ENCODE data around the gene CDH23.

Gene CDH23

GRCh38 chr10:71735709-71736569, 339.2 kb downstream of the CDH23 start:
- no peak for DNase-seq

- no peak for DNase-seq
These were observed 339.8 kb downstream of the CDH23 start for GRCh38 chr10:71736570-71736952.

GRCh38 chr10:71737001-71737833, 340.5 kb downstream of the CDH23 start:
- no peak for DNase-seq

- no peak for DNase-seq
These were observed 341.1 kb downstream of the CDH23 start for GRCh38 chr10:71737834-71738197.

- DNase-seq: no peak
These were observed 342.7 kb downstream of the CDH23 start for GRCh38 chr10:71739358-71739900.

- no peak for DNase-seq
These were observed 343.4 kb downstream of the CDH23 start for GRCh38 chr10:71740069-71740653.

- DNase-seq: no peak
These were observed 344.3 kb downstream of the CDH23 start for GRCh38 chr10:71741029-71741428.

GRCh38 chr10:71741671-71742070, 345.0 kb downstream of the CDH23 start:
- DNase-seq: no peak

- no peak for DNase-seq
These were observed 345.8 kb downstream of the CDH23 start for GRCh38 chr10:71742301-71743088.

GRCh38 chr10:71743089-71743838, 346.5 kb downstream of the CDH23 start:
- DNase-seq: no peak

- DNase-seq: no peak
These were observed 347.1 kb downstream of the CDH23 start for GRCh38 chr10:71743866-71744265.

- no peak for DNase-seq
These were observed 348.4 kb downstream of the CDH23 start for GRCh38 chr10:71744897-71745663.

GRCh38 chr10:71745664-71746250, 349.0 kb downstream of the CDH23 start:
- no peak for DNase-seq

GRCh38 chr10:71746344-71747037, 349.8 kb downstream of the CDH23 start:
- DNase-seq: no peak

GRCh38 chr10:71747039-71747531, 350.4 kb downstream of the CDH23 start:
- DNase-seq: no peak

GRCh38 chr10:71747551-71748523, 351.1 kb downstream of the CDH23 start:
- no peak for DNase-seq

- DNase-seq: no peak
These were observed 352.0 kb downstream of the CDH23 start for GRCh38 chr10:71748671-71749191.

- no peak for DNase-seq
These were observed 352.7 kb downstream of the CDH23 start for GRCh38 chr10:71749396-71749795.

All from SHP77 (cell line).